ENCODE data around the gene AJUBA.
"Not testable (repeated sequence)": the region's sequence is repeated elsewhere in the genome, so short reads cannot be mapped to it uniquely, and the experiment has no call there.

Gene AJUBA

DNA sequence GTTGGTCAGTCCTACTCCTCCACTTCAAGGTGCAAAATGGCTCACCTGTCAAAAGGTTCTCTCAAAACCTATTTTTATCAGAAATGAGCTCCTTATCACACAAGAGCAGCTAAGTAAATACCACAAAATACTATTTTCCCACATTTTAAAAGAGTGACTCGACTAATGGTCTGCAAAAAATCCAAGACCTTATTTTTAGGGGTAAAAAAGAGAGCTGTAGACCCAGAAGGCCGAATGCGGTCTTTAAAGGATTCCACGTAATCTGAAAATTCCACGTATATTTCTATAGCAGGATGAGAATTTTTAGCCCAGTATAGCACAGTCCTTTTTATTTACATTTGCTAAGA is 23.8 kb upstream of the AJUBA start:
- peak; percentile 17 for DNase-seq (ENCODE audit: low read depth)

- DNase-seq (ENCODE audit: low read depth): peak; percentile 29
Observed at GRCh38 chr14:23005451-23006187, 23.3 kb upstream of the AJUBA start.

GRCh38 chr14:23004274-23004673 is 21.9 kb upstream of the AJUBA start:
- DNase-seq (ENCODE audit: low read depth): not testable (repeated sequence)

DNA sequence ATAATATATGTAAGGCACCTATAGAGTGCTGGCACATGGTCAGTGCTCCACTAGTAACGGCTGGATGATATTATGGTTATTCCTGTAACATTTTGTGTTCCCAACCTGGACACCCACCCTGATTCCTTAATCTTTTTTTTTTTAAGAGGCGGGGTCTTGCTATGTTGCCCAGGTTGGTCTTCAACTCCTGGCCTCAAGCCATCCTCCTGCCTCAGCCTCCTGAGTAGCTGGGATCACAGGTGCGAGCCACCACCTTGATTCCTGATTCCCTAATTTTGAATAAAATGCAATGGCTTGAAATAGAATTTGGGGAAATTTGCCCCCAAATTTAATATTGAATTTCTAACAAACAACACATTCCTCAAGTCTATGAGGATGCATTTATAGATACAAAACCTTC is 20.2 kb upstream of the AJUBA start:
- DNase-seq (ENCODE audit: low read depth): no peak

- no peak for DNase-seq (ENCODE audit: low read depth)
Observed at GRCh38 chr14:23000860-23001259, 18.5 kb upstream of the AJUBA start.

DNA sequence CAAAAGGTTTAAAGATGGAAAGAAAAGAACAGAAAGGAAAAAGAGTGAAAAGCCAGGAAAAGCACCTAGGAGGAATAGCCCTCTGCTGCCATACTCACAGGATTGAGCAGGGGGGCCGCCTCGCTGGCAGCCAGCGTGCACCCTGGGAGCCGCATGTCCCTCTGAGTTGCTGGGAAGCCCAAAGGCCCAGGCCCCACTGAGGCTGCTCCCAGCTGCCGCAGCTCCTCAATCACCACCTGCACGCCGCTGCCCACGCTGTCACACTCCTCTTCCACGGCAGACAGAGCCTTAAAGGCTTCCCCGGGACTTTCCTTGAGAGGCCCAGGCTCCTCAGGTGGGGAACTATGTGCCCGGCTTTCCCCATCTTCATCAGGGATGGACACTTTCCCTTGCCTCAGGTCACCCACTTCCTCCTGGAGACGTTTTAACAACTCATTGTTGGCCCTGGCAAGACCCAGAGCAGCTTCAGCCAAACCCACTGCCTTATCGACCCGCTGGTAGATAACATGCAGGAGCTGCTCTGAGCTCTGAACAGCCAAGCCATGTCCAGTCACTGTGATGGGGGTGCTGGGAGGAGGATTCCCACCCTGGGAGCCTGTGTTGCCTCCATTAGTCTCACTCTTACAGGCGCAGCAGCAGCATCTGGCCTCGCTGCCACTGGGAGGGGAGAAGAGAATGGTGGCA is 16.1 kb upstream of the AJUBA start:
- no peak for DNase-seq (ENCODE audit: low read depth)

DNA sequence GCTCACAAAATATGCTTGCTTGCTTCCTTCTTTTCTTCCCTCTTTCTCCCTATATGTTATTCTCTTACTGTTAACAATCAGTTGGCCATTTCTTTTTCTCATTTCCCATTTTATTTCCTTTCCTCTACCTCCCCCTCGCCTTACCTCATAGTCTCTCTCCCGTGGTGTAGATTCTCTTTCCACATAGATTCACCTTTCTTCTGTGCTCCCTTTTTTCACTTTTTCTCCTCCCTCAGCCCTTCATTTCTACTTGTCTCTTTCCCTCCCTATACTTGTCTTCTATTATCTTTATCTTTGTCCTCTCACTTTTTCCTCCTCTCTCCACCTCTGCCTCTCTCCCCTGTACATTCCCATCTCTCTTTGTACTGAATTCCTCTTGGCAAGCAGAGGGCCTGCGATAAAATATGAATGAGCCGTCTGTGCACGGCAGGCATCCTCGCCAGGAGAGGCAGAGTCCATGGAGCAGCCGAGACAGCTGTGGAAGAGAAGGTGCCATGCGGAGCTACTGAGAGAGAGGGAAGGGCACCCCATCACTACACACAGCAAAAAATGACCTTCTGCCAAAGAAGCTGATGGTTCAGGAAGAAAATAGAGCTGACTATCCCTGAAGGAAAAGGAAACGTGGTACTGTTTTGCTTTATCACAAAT is 15.4 kb upstream of the AJUBA start:
- DNase-seq (ENCODE audit: low read depth): no peak

GRCh38 chr14:22996768-22997654 is 14.7 kb upstream of the AJUBA start:
- DNase-seq (ENCODE audit: low read depth): no peak

DNA sequence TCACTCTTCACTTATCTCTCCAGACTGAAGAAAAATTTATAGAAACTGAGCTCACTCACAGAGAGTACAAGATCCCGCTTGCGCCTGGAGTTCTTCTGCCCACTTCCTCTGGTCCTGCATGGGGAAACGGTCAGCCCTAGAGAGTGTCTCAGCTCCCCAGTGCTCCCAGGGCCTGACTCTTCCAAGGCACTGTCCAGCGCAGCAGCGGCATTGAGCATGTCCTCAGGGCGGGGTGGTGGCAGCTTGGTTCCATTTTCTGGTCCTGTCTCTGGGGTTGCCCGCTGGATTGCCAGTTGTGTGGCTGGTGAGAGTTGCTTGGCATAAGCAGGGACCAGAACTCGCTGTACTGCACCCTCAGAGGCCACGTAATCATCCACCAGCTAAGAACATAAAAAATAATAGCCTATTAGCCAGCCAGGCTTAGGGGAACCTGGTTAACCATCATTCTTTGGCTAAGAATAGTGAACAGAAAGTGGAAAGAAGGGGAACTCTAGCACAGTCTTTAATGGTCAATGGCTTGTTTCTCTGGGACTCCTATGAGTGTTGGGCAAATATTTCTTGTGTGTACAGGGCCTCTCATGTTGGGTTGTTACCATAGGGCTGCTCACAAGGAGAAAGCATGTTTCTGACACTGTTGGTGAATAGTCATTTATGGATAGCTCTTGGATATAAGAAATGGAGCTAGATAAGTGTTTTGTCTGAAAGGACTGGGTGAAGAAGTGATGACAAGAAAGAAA is 13.7 kb upstream of the AJUBA start:
- DNase-seq (ENCODE audit: low read depth): no peak

- peak; percentile 67 for DNase-seq (ENCODE audit: low read depth)
Observed at GRCh38 chr14:22994762-22995275, 12.5 kb upstream of the AJUBA start.

DNA sequence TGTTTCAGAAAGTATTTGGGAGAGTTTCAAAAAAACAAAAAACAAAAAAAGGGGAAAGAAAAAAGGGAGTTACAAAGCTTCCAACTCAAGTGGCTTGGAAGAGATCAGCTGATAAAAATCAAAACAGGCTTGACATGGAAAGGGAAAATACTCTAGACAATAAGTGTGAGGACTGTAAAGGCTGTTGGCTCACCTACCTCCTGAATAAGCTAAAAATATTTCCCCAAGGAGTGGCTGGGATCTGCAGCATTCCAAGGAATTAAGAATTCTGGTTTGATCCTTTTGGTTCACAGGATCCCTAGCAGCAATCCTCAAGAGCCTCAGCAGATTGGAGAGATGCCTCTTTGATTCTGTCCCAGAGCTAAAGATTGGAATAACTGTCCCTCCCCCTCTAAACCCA is 11.2 kb upstream of the AJUBA start:
- no peak for DNase-seq (ENCODE audit: low read depth)

GRCh38 chr14:22991852-22992251 is 9.5 kb upstream of the AJUBA start:
- no peak for DNase-seq (ENCODE audit: low read depth)

GRCh38 chr14:22987291-22987690 is 4.9 kb upstream of the AJUBA start:
- DNase-seq (ENCODE audit: low read depth): no peak

DNA sequence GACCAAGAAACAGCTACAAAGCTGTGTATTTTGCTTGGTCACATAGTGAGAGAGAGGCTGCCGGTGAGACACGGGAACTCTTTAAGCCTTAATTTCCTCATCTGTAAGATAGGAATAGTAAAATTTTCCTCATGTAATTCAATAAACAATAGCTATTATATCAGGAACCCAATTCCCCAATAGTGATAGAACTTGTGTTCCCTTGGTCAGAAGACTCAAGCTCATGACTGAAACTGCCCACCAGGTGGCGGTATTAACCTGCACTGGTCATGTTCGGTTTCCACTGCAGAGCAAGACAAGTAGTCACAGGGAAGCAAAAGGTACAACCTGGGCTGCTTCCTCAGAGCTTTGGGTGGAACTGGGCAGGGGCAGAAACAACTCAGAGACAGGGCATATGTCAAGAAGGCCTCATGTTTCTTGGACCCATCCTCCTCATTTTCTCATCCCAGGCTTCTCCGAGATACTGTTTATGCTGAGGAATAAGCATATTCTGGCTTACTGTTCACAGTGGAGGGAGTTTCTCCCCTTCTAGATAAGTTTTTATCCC is 4.2 kb upstream of the AJUBA start:
- DNase-seq (ENCODE audit: low read depth): peak; percentile 82

DNA sequence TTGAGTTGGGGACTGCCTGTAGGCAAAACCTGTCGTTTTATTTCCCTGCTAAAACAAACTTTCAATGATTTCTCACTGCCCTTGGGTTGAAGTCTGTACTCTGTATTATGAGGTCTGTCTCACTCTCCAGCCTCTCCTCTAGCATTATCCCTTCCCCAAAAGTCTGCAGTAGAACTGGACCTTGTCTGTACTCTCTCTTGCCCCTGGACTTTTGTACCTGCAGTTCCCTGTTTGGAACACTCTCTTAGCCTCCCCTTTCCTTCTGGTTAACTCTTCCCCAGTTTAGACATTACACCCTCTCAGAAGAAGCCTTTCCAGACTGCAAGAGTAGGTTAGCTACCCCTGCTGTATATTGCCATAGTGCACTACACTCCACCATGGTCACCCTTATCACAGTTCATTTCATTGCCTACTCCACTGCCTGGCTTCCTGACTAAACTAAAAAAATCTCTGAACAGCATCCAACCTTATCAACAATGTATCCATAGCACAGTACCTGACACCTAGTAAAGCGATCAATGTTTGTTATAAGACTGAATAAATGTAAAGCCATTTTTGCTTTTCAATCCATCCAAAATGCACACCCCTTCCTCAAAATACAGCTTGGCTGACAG is 3.6 kb upstream of the AJUBA start:
- DNase-seq (ENCODE audit: low read depth): no peak

DNA sequence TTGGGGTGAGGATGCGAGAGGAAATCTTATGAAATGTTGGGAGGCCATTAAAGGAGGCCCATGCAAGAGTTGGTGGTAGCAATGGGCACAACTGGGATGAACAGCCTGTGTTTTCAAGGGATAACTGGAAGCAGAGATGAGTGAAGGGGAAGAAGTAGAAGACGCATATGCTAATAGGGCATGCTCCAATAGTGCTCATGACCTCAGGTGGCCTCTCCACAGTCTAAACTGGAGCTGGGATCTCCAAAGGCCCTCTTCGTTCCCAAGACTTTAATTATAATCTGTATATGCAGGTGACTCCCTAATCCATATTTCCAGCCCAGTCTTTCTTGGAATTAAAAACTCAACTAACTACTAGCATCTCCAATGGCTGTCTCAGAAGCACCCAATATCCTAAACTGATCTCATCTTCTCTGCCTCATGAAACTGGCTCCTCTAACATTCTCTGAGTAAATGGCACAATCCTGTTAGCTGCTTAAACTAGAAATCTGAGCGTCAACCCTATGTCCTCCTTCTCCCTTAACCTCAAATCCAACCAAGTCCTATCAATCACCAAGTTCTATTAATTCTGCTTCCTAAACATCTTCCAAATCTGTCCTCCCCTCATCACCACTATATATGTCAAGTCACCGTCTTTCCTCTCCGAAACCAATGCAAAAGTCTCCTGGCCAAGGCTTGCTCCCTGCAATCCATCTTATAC is 2.8 kb upstream of the AJUBA start:
- no peak for DNase-seq (ENCODE audit: low read depth)

DNA sequence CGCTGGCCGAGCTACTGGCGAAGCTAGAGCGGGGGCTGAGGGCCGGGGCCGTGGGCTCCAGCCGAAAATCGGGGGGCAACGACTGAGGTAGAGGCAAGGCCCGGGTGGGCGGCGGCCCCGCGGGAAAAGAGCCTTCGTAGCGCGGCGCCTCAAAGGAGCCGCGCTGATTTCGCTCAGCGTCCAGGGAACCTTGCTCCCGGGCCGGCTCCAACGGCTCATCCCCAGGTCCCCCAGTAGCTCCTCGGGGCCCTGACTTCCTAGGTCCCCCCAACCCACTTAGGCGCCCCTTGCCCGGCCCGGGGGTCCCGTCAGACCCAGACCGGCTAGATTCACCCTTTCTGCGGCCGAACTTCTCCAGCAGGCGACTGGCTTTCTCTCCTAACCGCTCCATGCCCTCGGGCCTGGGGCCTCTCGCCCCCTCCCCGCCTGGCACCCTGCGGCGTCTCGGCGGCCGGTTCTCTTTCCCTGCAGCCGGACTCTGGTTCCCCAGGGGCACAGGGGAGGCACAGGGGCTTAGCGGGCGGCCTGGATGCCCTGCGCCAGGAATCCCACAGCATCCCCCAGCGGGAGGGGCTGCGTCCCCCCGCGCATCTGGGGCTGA is 375 bp downstream of the AJUBA start:
- no peak for DNase-seq (ENCODE audit: low read depth)

GRCh38 chr14:22981090-22981875 is 1.1 kb downstream of the AJUBA start:
- DNase-seq (ENCODE audit: low read depth): peak; percentile 33

DNA sequence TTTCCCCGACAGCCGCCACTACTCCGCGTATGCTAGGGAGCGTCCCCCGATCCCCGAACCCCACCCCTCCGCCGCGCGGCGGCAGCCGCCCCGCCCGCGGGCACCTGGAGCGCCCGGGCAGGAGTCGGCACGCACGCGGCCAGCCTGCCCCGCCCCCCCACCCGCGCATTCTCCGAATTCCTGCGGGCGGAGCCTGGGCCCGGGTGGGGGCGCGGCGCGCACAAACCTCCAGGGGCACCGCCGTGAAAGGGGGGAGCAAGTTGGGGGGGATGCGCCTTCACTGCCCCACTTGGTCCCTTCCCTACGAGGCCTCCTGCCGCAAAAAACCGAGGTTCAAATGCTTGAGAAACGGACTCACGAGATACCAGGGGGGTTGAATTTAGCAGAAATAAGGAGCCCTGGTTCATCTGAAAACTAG is 1.7 kb downstream of the AJUBA start:
- peak; percentile 72 for DNase-seq (ENCODE audit: low read depth)
